SK-N-MC (cell line): ENCODE results near the gene HIBADH.
"Not testable (repeated sequence)": the region's sequence is repeated elsewhere in the genome, so short reads cannot be mapped to it uniquely, and the experiment has no call there.

Experiments
- DNase-seq: peaks from one replicate; pipeline ENCODE4 v3.0.0-alpha.2; 2011; ENCODE audit warnings: low read depth, low spot score
- H3K27ac ChIP-seq: fragments of 200-600 bp; sonication (generic); 2 replicates; pipeline ENCODE4 v1.5.1; 2016; ENCODE audit warnings: mixed run types
- H3K36me3 ChIP-seq: fragments of 200-600 bp; sonication (generic); 2 replicates; pipeline ENCODE4 v1.6.1; 2017; ENCODE audit warnings: antibody characterized with exemption, low read length, mixed read lengths; ENCODE audit not compliant: insufficient read depth
- H3K4me3 ChIP-seq: fragments of 200-600 bp; sonication (generic); 2 replicates; pipeline ENCODE4 v1.5.1; 2016
- H3K9ac ChIP-seq: fragments of 200-600 bp; sonication (generic); 2 replicates; pipeline ENCODE4 v1.8.0; 2017; ENCODE audit warnings: mixed run types, mixed read lengths; ENCODE audit not compliant: insufficient read length
- H3K9me3 ChIP-seq: fragments of 200-600 bp; sonication (generic); 2 replicates; pipeline ENCODE4 v1.6.1; 2017; ENCODE audit warnings: low read depth, mild to moderate bottlenecking, antibody characterized with exemption, low read length, moderate library complexity, mixed read lengths
- EZH2 ChIP-seq: fragments of 200-600 bp; sonication (generic); IDR thresholded peaks from one replicate; pipeline ENCODE4 v1.6.1; 2017; ENCODE audit warnings: antibody characterized with exemption
- FOXP2 ChIP-seq: optimal IDR thresholded peaks from 2 replicates; pipeline ENCODE3; 2011; ENCODE audit warnings: mild to moderate bottlenecking, moderate library complexity; ENCODE audit not compliant: insufficient read depth; ENCODE audit errors: extremely low read length, control extremely low read depth
- POLR2AphosphoS5 ChIP-seq: IDR thresholded peaks from 2 replicates; pipeline ENCODE4 v1.6.1; 2012; ENCODE audit warnings: mild to moderate bottlenecking, low read depth, low read length, borderline replicate concordance

Gene HIBADH

GRCh38 chr7:27686315-27686714 lies 23.6 kb upstream of the HIBADH start:
- no peaks in the 10 kb centered on the region for H3K9me3 ChIP-seq
- H3K27ac ChIP-seq, result no peak overlapping the region
- no peak for DNase-seq
- H3K36me3 ChIP-seq, result no peaks in the 10 kb centered on the region
- no peak overlapping the region for H3K9ac ChIP-seq
- TF ChIP-seq EZH2, result no peak
- no peak for TF ChIP-seq POLR2AphosphoS5
- no peak for TF ChIP-seq FOXP2
- H3K4me3 ChIP-seq, result no peak overlapping the region

- no peak overlapping the region for H3K9ac ChIP-seq
- TF ChIP-seq FOXP2 (no peak), POLR2AphosphoS5 (no peak), EZH2 (no peak)
- H3K4me3 ChIP-seq, result no peak overlapping the region
Measured at GRCh38 chr7:27685893-27686292, 23.2 kb upstream of the HIBADH start.

GRCh38 chr7:27685209-27685608 lies 22.5 kb upstream of the HIBADH start:
- no peak for DNase-seq
- TF ChIP-seq EZH2, result no peak
- no peak for TF ChIP-seq FOXP2
- no peak for TF ChIP-seq POLR2AphosphoS5
- H3K4me3 ChIP-seq, result no peak overlapping the region

More at GRCh38 chr7:27685893-27686292, 23.2 kb upstream of the HIBADH start:
- Histone ChIP-seq H3K27ac (no peak overlapping the region), H3K9me3 (no peaks in the 10 kb centered on the region), H3K36me3 (no peaks in the 10 kb centered on the region)
- no peak for DNase-seq

GRCh38 chr7:27684491-27684890 lies 21.8 kb upstream of the HIBADH start:
- Histone ChIP-seq H3K27ac (no peak overlapping the region), H3K36me3 (no peaks in the 10 kb centered on the region), H3K4me3 (no peak overlapping the region), H3K9ac (no peak overlapping the region), H3K9me3 (no peaks in the 10 kb centered on the region)
- DNase-seq, result no peak
- no peak for TF ChIP-seq FOXP2
- TF ChIP-seq POLR2AphosphoS5, result no peak
- no peak for TF ChIP-seq EZH2

More at GRCh38 chr7:27685209-27685608, 22.5 kb upstream of the HIBADH start:
- no peaks in the 10 kb centered on the region for H3K9me3 ChIP-seq
- no peaks in the 10 kb centered on the region for H3K36me3 ChIP-seq
- H3K9ac ChIP-seq, result no peak overlapping the region
- no peak overlapping the region for H3K27ac ChIP-seq

- H3K9ac ChIP-seq, result no peak overlapping the region
- H3K36me3 ChIP-seq, result no peaks in the 10 kb centered on the region
- no peak for DNase-seq
- H3K4me3 ChIP-seq, result no peak overlapping the region
- no peaks in the 10 kb centered on the region for H3K9me3 ChIP-seq
- H3K27ac ChIP-seq, result no peak overlapping the region
- TF ChIP-seq FOXP2 (no peak), EZH2 (no peak), POLR2AphosphoS5 (no peak)
Measured at GRCh38 chr7:27680610-27681009, 17.9 kb upstream of the HIBADH start.

GRCh38 chr7:27678617-27679260 lies 16.1 kb upstream of the HIBADH start:
- Histone ChIP-seq H3K36me3 (no peaks in the 10 kb centered on the region), H3K4me3 (no peak overlapping the region), H3K9me3 (no peaks in the 10 kb centered on the region), H3K9ac (no peak overlapping the region), H3K27ac (no peak overlapping the region)
- no peak for DNase-seq
- no peak for TF ChIP-seq FOXP2
- TF ChIP-seq EZH2, result no peak
- TF ChIP-seq POLR2AphosphoS5, result no peak

- no peak overlapping the region for H3K4me3 ChIP-seq
- TF ChIP-seq EZH2 (no peak), FOXP2 (no peak), POLR2AphosphoS5 (no peak)
- no peak overlapping the region for H3K9ac ChIP-seq
- no peaks in the 10 kb centered on the region for H3K36me3 ChIP-seq
- H3K9me3 ChIP-seq, result no peaks in the 10 kb centered on the region
- DNase-seq, result no peak
- no peak overlapping the region for H3K27ac ChIP-seq
Measured at GRCh38 chr7:27677912-27678612, 15.4 kb upstream of the HIBADH start.

GRCh38 chr7:27674126-27674525 lies 11.4 kb upstream of the HIBADH start:
- H3K27ac ChIP-seq, H3K9ac ChIP-seq, H3K36me3 ChIP-seq, DNase-seq, H3K9me3 ChIP-seq, H3K4me3 ChIP-seq: not testable (repeated sequence)
